H9 (cell line): ENCODE results near the gene NACAD. TPM values are rescaled to one million over a fixed set of nuclear protein-coding genes. Genes with fewer than 3 reads are reported as not detected.

Source experiments
- DNase-seq: peaks from one replicate; pipeline ENCODE4 v3.0.0-alpha.2; 2017
- H2AFZ ChIP-seq: one replicate; pipeline ENCODE4 v1.6.1; 2013; ENCODE audit warnings: mild to moderate bottlenecking, low read length, control low read depth, moderate library complexity
- H2AK5ac ChIP-seq: 2 replicates; pipeline ENCODE4 v1.6.1; 2013; ENCODE audit warnings: low read length, control low read depth, mixed read lengths; ENCODE audit not compliant: insufficient read length
- H2BK120ac ChIP-seq: one replicate; pipeline ENCODE4 v1.6.1; 2013; ENCODE audit warnings: low read depth, mild to moderate bottlenecking, low read length, control low read depth, inconsistent platforms; ENCODE audit not compliant: poor library complexity, severe bottlenecking
- H2BK12ac ChIP-seq: 2 replicates; pipeline ENCODE4 v1.6.1; 2013; ENCODE audit warnings: low read length, control low read depth, mixed read lengths, low read depth; ENCODE audit not compliant: insufficient read length
- H2BK15ac ChIP-seq: 2 replicates; pipeline ENCODE4 v1.6.1; 2013; ENCODE audit warnings: low read depth, low read length, control low read depth
- H2BK20ac ChIP-seq: one replicate; pipeline ENCODE4 v1.6.1; 2013; ENCODE audit warnings: low read depth, mild to moderate bottlenecking, low read length, control low read depth, inconsistent platforms; ENCODE audit not compliant: poor library complexity, severe bottlenecking
- H2BK5ac ChIP-seq: 2 replicates; pipeline ENCODE4 v1.6.1; 2013; ENCODE audit warnings: low read length, control low read depth, mixed read lengths; ENCODE audit not compliant: insufficient read length
- H3K14ac ChIP-seq: 2 replicates; pipeline ENCODE4 v1.6.1; 2013; ENCODE audit warnings: low read length, control low read depth; ENCODE audit not compliant: insufficient read depth
- H3K18ac ChIP-seq: 2 replicates; pipeline ENCODE4 v1.6.1; 2013; ENCODE audit warnings: low read depth, mild to moderate bottlenecking, mixed read lengths, low read length, control low read depth; ENCODE audit not compliant: insufficient read length
- H3K23ac ChIP-seq: 2 replicates; pipeline ENCODE4 v1.6.1; 2013; ENCODE audit warnings: low read length, control low read depth, mixed read lengths, low read depth; ENCODE audit not compliant: insufficient read length
- H3K23me2 ChIP-seq: 2 replicates; pipeline ENCODE4 v1.6.1; 2013; ENCODE audit warnings: low read depth, mild to moderate bottlenecking, mixed read lengths, low read length, control low read depth; ENCODE audit not compliant: insufficient read length, poor library complexity, severe bottlenecking
- H3K27ac ChIP-seq: 2 replicates; pipeline ENCODE4 v1.5.1; 2013; ENCODE audit warnings: low read length, control low read depth, mixed read lengths, low read depth; ENCODE audit not compliant: insufficient read length
- H3K27me3 ChIP-seq: 2 replicates; pipeline ENCODE4 v1.6.1; 2013; ENCODE audit warnings: low read length, control low read depth, inconsistent platforms; ENCODE audit not compliant: insufficient read depth
- H3K4ac ChIP-seq: 2 replicates; pipeline ENCODE4 v1.6.1; 2013; ENCODE audit warnings: low read depth, mild to moderate bottlenecking, control low read depth, inconsistent platforms, low read length, moderate library complexity
- H3K4me1 ChIP-seq: 2 replicates; pipeline ENCODE4 v1.6.1; 2013; ENCODE audit warnings: low read length, control low read depth, inconsistent platforms; ENCODE audit not compliant: insufficient read depth
- H3K4me2 ChIP-seq: 2 replicates; pipeline ENCODE4 v1.6.1; 2013; ENCODE audit warnings: low read length, control low read depth, mixed read lengths; ENCODE audit not compliant: insufficient read length, insufficient read depth
- H3K56ac ChIP-seq: 2 replicates; pipeline ENCODE4 v1.6.1; 2013; ENCODE audit warnings: low read depth, mild to moderate bottlenecking, mixed read lengths, low read length, control low read depth; ENCODE audit not compliant: insufficient read length
- H3K79me1 ChIP-seq: 2 replicates; pipeline ENCODE4 v1.6.1; 2013; ENCODE audit warnings: low read depth, mild to moderate bottlenecking, moderate library complexity, low read length, control low read depth, inconsistent platforms; ENCODE audit not compliant: insufficient read depth, poor library complexity, severe bottlenecking
- H3K79me2 ChIP-seq: 2 replicates; pipeline ENCODE4 v1.6.1; 2013; ENCODE audit warnings: low read length, control low read depth, inconsistent platforms; ENCODE audit not compliant: insufficient read depth
- H3K9ac ChIP-seq: 2 replicates; pipeline ENCODE4 v1.6.1; 2013; ENCODE audit warnings: low read length, control low read depth, mixed read lengths; ENCODE audit not compliant: insufficient read length; ENCODE audit errors: extremely low read depth
- H3K9me3 ChIP-seq: one replicate; pipeline ENCODE4 v1.6.1; 2013; ENCODE audit warnings: low read depth, low read length, inconsistent platforms; ENCODE audit not compliant: control insufficient read depth
- H3T11ph ChIP-seq: one replicate; pipeline ENCODE4 v1.6.1; 2013; ENCODE audit warnings: mild to moderate bottlenecking, low read length, control low read depth, inconsistent platforms
- H4K20me1 ChIP-seq: one replicate; pipeline ENCODE4 v1.6.1; 2013; ENCODE audit not compliant: control insufficient read depth, insufficient read length, insufficient read depth
- H4K5ac ChIP-seq: 2 replicates; pipeline ENCODE4 v1.6.1; 2013; ENCODE audit warnings: low read depth, mild to moderate bottlenecking, mixed read lengths, low read length, control low read depth; ENCODE audit not compliant: insufficient read length
- H4K8ac ChIP-seq: replicated peaks from 2 replicates; pipeline ENCODE4 v1.6.1; 2013; ENCODE audit warnings: low read length, control low read depth, mixed read lengths, low read depth; ENCODE audit not compliant: insufficient read length
- H4K91ac ChIP-seq: 2 replicates; pipeline ENCODE4 v1.6.1; 2013; ENCODE audit warnings: low read depth, mild to moderate bottlenecking, moderate library complexity, mixed read lengths, low read length, control low read depth; ENCODE audit not compliant: insufficient read length
- H3K27ac Mint-ChIP-seq, 3 experiments: 2 replicates in 2 of 3; 3 replicates in 1 of 3; pipeline ENCODE4 v1.8.0; 2020 to 2021; ENCODE audit warnings: mixed read lengths in 3 of 3, mild to moderate bottlenecking in 1 of 3, moderate library complexity in 1 of 3
- H3K27me3 Mint-ChIP-seq: 2 replicates; pipeline ENCODE4 v1.8.0; 2021; ENCODE audit warnings: low read depth, mild to moderate bottlenecking, moderate library complexity, mixed read lengths
- H3K36me3 Mint-ChIP-seq, 3 experiments: 2 replicates in 2 of 3; 3 replicates in 1 of 3; pipeline ENCODE4 v1.8.0; 2020 to 2021; ENCODE audit warnings: low read depth in 3 of 3, mixed read lengths in 3 of 3; ENCODE audit not compliant: insufficient read depth in 1 of 3
- H3K4me1 Mint-ChIP-seq, 2 experiments: 2 replicates each; pipeline ENCODE4 v1.8.0; 2020; ENCODE audit warnings: mixed read lengths in 2 of 2
- H3K4me3 Mint-ChIP-seq, 2 experiments: 2 replicates in 1 of 2; 3 replicates in 1 of 2; pipeline ENCODE4 v1.8.0; 2020 to 2021; ENCODE audit warnings: mild to moderate bottlenecking in 2 of 2, mixed read lengths in 2 of 2, moderate library complexity in 1 of 2
- H3K9me3 Mint-ChIP-seq, 2 experiments: 2 replicates in 1 of 2; 3 replicates in 1 of 2; pipeline ENCODE4 v1.8.0; 2020; ENCODE audit warnings: mild to moderate bottlenecking in 2 of 2, mixed read lengths in 2 of 2, moderate library complexity in 1 of 2
- CTCF ChIP-seq: fragments of 200-600 bp; sonication (generic); conservative IDR thresholded peaks from 3 replicates; pipeline ENCODE4 v1.8.0; 2021; ENCODE audit warnings: antibody characterized with exemption, mild to moderate bottlenecking
- WGBS: extraction: QIAGEN DNeasy Blood & Tissue Kit; methylation state at CpG from one replicate; pipeline ENCODE4 v1.1.7; 2013; ENCODE audit warnings: missing lambda C conversion rate, low lambda C conversion rate, mixed read lengths; ENCODE audit not compliant: insufficient read length; ENCODE audit errors: extremely low coverage; 5-methylcytosine and 5-hydroxymethylcytosine counted together
- total RNA-seq: library from RNA; stranded (reverse); gene quantifications from 2 replicates; pipeline ENCODE4 v1.2.1, GENCODE V29; 2021

The NACAD gene
- total RNA-seq, 1 experiment from 2014 or later, result 8.0 TPM

GRCh38 chr7:45104844-45105587 lies 16.2 kb upstream of the NACAD start:
- H3K27ac Mint-ChIP-seq, result no peak overlapping the region

More at GRCh38 chr7:45104844-45105587, 16.2 kb upstream of the NACAD start:
- Histone ChIP-seq H3K79me2 (peaks cover 8% of the 10 kb centered on the region; the same call in 1 of the 2 replicates), H3K9ac (no peak overlapping the region), H4K8ac (no peak overlapping the region), H2BK20ac (no peak overlapping the region), H2BK15ac (no peak overlapping the region), H3T11ph (no peak overlapping the region), H3K4ac (no peak overlapping the region), H3K23ac (no peak overlapping the region), H3K9me3 (no peaks in the 10 kb centered on the region), H4K5ac (no peak overlapping the region), H3K23me2 (no peaks in the 10 kb centered on the region), H2BK12ac (no peak overlapping the region), H3K18ac (no peak overlapping the region), H3K56ac (no peak overlapping the region), H3K27me3 (no peaks in the 10 kb centered on the region), H2BK120ac (no peak overlapping the region), H4K91ac (no peak overlapping the region), H3K4me1 (no peaks in the 10 kb centered on the region), H3K4me2 (no peak overlapping the region), H3K14ac (no peak overlapping the region), H4K20me1 (no peaks in the 10 kb centered on the region), H3K79me1 (peaks cover 10% of the 10 kb centered on the region), H2BK5ac (no peak overlapping the region), H2AK5ac (no peak overlapping the region), H3K27ac (no peak overlapping the region), H2AFZ (no peak overlapping the region)
- DNase-seq, result no peak
- Mint-ChIP-seq H3K4me1 (peaks cover 2% of the 10 kb centered on the region in 2 experiments), H3K27me3 (no peaks in the 10 kb centered on the region), H3K36me3 (peaks cover 44 to 91% (median 89%) of the 10 kb centered on the region in 3 experiments; a peak in 6 of 7 replicates), H3K4me3 (no peak overlapping the region), H3K9me3 (no peaks in the 10 kb centered on the region)
- TF ChIP-seq CTCF, result no peak
- no CpG with 5 or more reads among the region's 12 CpGs for WGBS
